NCI-H1694 treated with DMSO at 0.1 percent for 48 hours (cell line): ENCODE measurements around the gene OR6J1.
"Not testable (repeated sequence)": the region's sequence is repeated elsewhere in the genome, so short reads cannot be mapped to it uniquely, and the experiment has no call there.

Experiments used
- DNase-seq: peaks from one replicate; lab custom pipeline; 2025; lab: John Stamatoyannopoulos, UW

The OR6J1 gene

DNA sequence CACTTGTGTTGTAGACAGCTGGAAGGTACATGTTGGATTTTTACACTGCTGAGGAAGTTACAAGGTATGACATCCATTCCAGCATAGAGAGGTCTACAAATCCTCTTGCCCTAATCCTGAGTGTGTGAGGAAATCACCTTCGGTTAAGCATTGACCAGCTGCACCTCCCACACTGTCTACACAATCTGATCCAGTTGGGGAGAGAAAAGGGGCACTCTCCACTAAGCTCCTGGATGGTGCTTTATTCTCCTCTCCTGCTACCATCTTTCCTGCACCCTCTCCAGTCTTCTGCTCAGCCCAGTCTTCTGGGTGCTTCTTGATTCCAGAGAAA lies at the start of gene OR6J1:
OR6J1 (minus strand) TSS at position 48 of the 331 bp plus-strand sequence. CDS start 9,541 bp downstream, outside the sequence.
- DNase-seq: no peak

DNA sequence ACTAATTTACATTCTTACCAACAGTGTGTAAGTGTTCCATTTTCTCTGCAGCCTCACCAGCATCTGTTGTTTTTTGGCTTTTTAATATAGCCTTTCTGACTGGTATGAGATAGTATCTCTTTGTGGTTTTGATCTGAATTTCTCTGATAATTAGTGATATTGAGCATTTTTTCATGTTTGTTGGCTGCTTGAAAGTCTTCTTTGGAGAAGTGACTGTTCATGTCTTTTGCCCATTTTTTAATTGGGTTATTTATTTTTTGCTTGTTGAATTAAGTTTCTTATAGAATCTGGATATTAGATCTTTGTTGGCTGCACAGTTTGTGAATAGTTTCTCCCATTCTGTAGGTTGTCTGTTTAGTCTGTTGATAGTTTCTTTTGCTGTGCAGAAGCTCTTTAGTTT lies 48.0 kb upstream of the OR6J1 start:
- DNase-seq: no peak

DNA sequence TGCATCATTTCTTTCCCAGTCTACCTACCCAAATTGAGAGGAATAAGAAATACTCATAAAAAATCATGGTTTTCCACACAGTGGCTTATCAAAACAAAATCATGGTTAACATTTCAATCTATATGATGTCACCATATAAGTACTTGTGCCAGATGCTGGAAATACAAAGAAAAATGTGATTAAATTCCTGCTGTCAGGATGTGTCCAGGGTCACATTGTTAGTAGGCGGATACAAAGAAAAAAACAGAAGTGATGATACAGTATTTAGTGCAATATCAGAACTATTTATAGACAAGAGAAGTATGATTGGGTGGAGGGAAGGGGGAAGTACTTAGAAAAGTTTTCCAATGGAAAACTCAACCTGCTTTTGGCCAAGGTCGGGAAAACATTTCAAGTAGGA lies 47.0 kb upstream of the OR6J1 start:
- no peak for DNase-seq

DNA sequence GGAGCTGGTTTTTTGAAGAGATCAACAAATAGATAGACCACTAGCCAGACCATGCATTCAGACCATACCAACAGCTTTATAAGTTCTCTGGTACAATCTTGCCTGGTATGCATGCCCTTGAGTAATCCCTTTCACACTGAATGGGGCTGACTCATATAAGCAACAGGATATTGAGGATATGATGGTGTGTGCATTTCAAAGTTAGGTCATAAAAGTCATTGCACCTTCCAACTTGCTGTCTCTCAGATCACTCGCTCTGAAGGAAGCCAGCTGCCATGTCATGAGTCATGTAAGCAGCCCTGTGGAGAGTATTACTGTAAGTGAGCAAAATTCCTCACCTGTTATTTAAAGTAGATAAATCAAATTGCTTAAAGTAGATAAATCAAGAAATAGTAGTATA lies 45.0 kb upstream of the OR6J1 start:
- no peak for DNase-seq

DNA sequence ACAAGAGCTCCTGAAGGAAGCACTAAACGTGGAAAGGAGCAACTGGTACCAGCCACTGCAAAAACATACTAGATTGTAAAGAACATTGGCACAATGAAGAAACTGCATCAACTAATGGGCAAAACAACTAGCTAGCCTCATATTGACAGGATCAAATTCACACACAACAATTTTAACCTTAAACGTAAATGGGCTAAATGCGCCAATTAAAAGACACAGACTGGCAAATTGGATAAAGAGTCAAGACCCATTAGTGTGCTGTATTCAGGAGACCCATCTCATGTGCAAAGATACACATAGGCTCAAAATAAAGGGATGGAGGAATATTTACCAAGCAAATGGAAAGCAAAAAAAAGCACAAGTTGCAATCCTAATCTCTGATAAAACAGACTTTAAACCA lies 43.8 kb upstream of the OR6J1 start:
- DNase-seq: not testable (repeated sequence)

DNA sequence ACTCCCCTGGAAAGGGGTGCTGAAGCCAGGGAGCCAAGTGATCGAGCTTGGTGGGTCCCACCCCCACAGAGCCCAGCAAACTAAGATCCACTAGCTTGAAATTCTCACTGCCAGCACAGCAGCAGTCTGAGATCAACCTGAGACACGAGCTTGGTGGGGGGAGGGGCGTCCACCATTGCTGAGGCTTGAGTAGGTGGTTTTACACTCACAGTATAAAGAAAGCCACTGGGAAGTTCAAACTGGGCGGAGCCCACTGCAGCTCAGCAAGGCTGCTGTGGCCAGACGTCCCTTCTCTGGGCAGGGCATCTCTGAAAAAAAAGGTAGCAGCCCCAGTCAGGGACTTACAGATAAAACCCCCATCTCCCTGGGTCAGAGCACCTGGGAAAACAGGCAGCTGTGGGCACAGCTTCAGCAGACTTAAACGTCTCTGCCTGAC lies 42.0 kb upstream of the OR6J1 start:
- DNase-seq: not testable (repeated sequence)

DNA sequence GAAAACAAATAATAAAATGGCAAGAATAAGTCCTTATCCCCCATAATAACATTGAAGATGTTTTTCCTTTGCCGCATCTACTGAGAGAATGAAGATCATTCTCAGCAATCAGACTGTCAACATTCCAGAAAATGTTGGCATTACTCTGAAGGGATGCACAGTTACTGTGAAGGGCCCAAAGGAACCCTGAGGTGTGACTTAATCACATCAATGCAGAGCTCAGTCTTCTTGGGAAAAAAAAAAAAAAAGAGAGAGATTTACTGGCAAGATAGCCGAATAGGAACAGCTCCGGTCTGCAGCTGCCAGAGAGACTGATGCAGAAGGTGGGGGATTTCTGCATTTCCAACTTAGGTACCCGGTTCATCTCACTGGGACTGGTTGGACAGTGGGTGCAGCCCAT lies 41.3 kb upstream of the OR6J1 start:
- DNase-seq: no peak

DNA sequence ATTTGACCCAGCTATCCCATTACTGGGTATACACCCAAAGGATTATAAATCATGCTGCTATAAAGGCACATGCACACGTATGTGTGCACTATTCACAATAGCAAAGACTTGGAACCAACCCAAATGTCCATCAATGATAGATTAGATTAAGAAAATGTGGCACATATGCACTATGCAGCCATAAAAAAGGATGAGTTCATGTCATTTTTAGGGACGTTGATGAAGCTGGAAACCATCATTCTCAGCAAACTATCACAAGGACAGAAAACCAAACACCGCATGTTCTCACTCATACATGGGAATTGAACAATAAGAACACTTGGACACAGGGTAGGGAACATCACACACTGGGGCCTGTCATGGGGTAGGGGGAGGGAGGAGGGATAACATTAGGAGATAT lies 39.3 kb upstream of the OR6J1 start:
- not testable (repeated sequence) for DNase-seq

DNA sequence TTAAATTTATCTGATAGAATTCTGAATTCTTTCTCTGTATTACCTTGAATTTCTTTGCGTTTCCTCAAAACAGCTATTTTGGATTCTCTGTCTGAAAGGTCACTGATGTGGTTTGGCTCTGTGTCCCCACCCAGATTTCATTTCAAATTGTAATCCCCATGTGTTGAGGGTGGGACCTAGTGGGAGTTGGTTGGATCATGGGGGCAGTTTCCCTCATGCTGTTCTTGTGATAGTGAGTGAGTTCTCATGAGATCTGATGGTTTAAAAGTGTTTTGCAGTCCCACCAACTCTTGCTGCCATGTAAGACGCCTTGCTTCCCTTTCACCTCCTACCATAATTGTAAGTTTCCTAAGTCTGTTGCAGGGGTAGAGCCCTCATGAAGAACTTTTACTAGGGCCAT lies 34.1 kb upstream of the OR6J1 start:
- DNase-seq: no peak

DNA sequence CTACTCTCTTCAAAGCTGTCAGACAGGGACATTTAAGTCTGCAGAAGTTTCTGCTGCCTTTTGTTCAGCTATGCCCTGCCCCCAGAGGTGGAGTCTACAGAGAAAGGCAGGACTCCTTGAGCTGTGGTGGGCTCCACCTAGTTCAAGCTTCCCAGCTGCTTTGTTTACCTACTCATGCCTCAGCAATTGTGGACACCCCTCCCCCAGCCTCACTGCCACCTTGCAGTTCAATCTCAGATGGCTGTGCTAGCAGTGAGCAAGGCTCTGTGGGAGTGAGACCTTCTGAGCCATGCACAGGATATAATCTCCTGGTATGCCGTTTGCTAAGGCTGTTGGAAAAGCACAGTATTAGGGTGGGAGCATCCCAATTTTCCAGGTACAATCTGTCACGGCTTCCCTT lies 33.4 kb upstream of the OR6J1 start:
- not testable (repeated sequence) for DNase-seq

DNA sequence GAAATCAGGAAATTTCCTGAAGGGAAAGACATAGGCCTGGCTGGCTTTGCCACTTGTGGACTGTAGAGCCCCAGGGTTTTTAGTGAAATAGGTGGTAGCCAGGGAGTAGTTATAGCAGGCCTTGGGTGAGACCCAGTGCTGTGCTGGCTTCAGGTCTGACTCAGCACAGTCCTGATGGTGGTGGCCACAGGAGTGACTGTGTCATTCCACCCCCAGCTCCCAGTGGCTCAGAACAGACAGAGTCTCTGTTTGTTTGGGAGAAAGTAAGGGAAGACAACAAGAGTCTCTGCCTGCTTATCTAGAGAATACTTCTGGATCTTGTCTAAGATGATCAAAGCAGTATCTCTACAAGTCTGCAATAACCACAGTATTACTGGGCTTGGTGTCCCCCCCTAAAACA lies 27.5 kb upstream of the OR6J1 start:
- no peak for DNase-seq

DNA sequence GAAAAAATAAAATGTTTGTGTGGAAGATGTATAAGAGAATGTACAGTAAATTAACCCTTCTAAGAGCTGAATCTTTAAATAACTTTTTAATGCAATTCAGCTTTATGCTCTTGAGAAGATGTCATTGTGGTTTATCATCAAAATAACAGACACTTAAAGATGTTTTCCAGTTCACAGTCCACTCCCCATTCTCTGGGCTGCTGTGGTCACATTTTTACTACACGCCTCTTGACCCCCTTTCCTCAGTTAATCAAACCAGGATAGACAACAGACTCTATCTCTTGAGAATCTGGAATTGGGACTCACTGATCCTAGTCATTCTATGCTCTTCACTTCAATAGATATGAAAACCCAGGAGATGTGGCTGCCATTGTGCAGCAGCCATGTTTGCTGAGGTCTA lies 24.7 kb upstream of the OR6J1 start:
- DNase-seq: no peak

DNA sequence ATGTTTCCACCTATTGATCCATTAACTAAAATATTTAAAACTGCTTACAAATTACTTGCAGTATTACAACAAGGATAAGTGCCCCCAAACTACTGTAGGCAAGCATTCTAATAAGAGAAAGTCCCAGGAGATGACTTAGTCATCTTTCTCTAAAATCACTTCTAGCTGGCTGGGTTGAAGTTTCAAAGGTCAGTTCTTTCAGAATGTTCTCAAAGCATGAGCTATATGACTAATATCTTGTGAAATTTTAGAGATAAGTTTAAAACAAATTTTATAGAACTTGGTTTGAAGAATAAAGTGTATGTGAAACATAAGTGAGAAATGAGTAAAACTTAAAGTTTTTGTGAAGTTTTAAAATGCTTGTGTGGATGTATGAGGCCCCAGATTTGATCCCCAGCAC lies 24.3 kb upstream of the OR6J1 start:
- no peak for DNase-seq

DNA sequence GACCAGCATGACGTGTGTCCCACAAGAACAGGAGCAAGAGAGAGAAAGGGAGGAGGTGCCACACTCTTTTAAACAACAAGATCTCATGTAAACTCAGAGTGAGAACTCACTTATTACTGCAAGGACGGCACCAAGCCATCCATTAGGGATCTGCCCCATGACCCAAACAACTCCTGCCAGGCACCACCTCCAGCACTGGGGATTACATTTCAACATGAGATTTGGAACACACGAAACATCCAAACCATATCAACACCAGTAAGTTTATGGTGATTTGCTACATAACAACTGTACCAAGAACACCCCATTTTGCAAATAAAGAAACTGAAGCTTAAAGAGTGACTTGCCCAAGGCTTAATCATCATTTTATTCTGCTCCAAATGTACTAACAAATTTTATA lies 23.7 kb upstream of the OR6J1 start:
- no peak for DNase-seq

DNA sequence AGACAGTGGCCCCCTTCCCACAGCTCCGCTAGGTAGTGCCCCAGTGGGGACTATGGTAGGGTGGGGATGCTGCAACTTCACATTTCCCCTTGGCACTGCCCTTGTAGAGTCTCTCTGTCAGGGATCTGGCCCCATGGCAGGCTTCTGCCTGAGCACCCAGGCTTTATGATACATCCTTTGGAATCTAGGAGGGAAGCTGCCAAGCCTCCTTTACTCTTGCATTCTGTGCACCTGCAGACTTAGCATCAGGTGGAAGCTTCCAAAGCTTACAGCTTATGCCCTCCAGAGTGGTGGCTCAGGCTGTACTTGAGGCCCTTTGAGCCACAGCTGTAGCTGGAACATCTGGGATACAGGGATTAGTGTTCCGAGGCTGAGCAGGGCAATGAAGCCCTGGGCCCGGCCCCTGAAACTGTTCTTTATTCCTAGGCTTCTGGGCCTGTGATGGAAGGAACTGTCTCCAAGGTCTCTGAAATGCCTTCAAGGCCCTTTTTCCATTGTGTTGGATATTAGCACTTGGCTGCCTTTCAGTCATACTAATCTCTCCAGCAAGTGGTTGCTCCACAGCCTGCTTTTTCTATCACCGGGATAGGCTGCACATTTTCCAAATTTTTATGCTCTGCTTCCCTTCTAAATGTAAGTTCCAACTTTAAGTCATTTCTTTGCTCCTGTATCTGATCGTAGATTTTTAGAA lies 22.2 kb upstream of the OR6J1 start:
- DNase-seq: no peak

DNA sequence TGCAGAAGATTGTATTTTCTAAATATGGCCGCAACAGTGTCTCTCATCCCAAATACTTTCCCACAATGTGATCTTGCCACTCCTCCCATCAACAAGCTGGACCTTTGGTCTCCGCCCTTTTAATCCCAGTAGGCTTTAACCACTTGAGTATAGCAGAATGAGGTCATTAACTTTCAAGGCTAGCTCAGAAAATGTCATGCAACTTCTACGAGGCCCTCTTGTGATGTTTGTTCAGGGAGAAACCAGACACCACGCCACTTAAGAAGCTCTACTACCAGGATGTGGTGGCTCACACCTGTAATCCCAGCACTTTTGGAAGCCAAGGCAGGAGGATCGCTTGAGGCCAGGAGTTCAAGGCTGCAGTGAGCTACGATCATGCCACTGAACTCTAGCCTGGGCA lies 20.1 kb upstream of the OR6J1 start:
- DNase-seq: no peak

DNA sequence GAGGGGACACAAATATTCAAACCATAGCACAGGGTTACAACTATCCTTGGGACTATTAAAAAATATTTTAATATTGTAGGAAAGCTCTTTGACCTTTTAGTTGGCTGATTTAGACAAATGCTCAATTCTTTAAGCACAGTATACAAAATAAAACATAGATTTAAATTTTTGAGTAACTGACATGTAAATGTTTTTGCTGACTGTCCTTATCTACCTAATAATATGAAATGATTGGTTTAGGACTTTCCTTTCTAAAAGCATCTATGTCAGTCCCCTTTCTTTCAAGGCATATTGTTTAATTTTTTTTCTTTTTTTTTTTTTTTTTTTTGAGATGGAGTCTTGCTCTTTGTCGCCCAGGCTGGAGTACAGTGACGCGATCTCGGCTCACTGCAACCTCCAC lies 16.5 kb upstream of the OR6J1 start:
- no peak for DNase-seq

DNA sequence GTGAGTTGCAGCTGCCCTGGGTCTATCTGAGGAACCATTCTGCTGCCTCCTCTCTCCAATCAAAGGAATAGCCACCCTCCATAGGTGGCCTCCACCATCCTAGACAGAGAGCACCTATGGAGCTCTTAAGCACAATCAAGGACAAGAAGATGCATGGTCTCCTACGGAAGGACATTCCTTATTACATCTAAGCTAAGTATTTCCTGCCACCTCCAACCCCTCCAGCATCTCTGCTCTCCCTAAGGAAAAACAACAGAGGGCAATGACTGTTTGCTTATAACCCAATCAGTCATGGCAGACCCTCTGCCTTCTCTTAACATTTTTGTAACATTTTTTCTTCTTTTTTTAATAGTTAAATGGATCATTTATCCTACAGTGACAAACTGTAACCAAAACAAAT lies 14.8 kb upstream of the OR6J1 start:
- no peak for DNase-seq

DNA sequence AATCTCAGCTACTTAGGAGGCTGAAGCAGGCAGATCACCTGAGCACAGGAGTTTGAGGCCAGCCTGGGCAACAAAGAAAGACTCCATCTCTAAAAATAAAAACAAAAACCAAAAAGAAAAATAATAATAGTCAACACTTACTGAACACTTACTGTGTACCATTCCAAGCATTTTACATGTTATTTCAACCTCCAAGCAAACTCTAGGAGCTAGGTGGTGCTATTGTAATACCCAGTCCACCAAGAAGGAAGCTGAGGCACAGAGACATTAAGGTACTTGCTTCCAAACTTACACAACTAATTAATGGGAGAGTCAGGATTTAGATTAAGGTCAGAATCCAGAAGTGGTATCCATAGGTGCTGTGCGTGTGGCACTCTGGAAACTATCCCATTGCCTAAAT lies 13.7 kb upstream of the OR6J1 start:
- no peak for DNase-seq

DNA sequence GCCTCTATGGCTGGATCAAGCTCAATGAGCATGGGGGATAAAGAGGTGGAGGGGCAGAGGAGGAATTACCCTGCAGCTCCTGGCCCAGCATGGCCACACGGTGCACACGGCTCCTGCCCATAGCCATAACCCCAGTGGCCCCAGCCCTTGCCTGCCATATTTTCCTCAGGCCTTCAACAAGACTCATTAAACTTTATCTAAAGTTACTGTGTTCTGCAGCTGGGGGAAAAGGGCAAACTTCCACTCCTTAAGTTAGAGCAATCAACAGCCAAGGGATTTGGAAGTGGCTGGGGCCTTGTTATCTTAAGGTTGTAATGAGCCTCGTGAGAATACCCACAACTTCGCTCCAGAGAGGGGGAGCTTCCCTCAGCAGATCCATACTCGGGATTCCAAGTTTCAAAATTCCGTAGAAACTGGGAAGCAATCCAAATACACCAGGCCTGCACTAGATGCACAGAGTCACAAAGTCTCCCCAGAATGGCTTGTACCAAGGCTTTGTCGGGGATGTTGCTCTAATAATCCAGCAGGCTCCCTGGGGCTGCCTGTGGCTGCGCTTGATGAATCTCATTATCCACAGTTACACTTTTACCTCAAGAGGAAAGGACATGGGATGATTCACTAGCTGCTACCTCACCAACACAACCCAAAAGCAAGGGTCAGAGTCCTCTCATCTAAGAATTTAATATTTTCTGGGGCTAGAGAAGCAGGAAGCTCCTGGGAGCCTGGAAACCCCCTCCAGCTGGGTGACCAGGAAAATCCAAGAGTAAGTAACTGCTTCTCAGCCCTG lies 13.0 kb upstream of the OR6J1 start:
- DNase-seq: no peak

DNA sequence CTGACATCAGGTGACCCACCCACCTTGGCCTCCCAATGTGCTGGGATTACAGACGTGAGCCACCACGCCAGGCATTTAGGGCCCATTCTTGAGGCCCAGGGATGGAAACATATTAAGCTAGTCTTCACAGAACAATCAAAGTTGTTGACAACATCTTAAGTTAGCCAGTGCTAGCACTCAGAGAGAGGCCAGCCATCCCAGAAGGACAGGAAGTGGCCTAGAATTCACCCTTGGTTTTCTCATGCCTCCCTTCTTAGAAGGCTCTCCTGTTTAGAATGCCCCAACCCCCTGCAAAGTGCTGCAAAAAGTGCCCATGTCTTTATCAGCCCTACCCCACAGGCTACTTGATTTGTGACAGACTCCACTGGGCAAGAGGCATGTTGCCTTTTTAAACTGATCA lies 12.1 kb upstream of the OR6J1 start:
- no peak for DNase-seq

DNA sequence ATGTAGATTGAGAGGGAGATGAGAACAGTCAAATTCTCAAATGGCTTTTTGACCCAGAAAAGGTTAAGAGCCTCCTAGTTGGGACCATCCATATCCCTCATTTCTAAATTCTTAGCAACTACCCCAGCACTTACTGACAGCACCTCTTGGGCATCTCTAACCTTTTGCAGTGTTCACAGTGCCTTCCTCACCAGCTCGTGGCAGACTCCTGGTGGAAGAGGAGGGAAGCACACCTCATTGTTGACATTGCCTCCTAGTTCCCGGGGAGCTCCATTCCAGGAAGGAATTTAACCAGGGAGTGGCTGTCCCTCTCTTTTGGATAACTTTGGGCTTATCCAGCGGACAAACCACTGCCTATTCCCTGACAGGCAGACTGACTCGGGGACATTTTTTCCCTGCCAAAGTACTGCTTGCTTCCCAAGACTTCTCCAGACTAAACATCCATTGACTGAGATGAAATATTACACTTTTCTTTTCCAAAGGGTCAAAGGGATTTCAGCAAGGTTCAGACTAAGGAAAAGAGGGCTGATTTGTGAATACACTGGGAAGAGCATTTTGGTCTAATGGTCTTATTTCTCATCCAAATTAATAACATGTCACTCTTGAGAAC lies 9.0 kb upstream of the OR6J1 start:
- DNase-seq: peak; percentile 74

DNA sequence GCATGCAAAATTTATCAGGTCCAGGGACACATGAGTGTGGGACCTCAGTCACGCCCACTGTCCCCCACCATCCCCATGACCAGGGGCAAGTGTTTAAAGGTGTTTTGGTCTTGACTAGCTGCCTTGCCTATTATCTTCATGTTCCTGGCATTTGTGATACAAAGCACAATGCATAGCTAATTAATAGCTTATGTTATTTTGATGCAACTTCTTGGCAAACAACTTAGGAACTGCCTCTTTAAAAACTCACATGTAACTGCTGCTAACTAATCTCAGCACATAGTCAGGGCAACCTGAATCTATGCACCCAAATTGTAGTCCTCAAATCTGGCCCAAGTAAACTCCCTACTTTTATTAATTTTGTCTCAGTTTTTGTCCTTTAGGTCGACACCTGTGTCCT lies 7.4 kb upstream of the OR6J1 start:
- DNase-seq: no peak
